ENCODE measurements around the gene CLASP1.
"Not testable (repeated sequence)": the region's sequence is repeated elsewhere in the genome, so short reads cannot be mapped to it uniquely, and the experiment has no call there.

CLASP1 gene

GRCh38 chr2:121412349-121412748, 236.9 kb downstream of the CLASP1 start:
- no peak for DNase-seq

GRCh38 chr2:121409966-121410365, 239.3 kb downstream of the CLASP1 start:
- DNase-seq = no peak

DNA sequence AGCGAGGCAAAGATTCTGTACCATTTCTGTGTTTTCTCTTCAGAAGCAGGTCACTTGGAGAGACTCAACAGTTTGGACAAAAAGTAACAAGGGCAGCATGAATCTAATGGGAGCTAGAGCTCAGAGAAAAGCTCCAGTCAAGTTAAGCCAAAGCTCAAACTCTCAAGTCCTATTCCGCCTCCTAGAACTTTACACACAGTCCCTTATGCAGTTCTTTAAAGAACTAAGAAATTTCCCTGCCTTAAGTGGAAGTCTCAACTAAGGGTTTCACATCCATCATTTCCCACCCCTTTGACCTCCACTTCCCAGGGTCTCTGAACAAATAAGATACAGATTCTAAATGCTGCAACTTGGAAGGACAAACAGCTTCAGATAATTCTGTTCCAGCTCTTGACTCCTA, 239.9 kb downstream of the CLASP1 start:
- DNase-seq = no peak

GRCh38 chr2:121408641-121409040, 240.6 kb downstream of the CLASP1 start:
- DNase-seq = no peak

GRCh38 chr2:121405233-121405632, 244.0 kb downstream of the CLASP1 start:
- DNase-seq = no peak

DNA sequence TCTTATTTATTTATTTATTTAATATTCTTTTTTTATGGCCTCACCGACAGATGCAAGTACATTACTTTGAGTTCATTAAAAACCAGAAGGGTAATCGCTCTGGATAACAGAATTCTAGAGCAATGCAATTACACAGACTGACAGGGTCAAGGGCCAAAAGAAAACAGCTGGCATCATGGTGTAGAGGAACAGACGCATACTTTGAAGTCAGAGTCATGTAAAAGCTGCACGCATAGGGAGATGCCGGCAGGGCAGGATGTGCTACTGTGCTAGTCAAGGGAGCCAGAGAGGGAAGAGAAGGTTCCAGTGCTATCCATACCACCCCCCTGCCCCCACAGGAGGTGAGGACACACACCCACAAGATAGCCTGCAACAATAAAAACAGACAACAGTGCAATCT, 249.1 kb downstream of the CLASP1 start:
- no peak for DNase-seq

- DNase-seq = peak; percentile 30 to 44 (median 35)
Observed at GRCh38 chr2:121398853-121399252, 250.4 kb downstream of the CLASP1 start.

DNA sequence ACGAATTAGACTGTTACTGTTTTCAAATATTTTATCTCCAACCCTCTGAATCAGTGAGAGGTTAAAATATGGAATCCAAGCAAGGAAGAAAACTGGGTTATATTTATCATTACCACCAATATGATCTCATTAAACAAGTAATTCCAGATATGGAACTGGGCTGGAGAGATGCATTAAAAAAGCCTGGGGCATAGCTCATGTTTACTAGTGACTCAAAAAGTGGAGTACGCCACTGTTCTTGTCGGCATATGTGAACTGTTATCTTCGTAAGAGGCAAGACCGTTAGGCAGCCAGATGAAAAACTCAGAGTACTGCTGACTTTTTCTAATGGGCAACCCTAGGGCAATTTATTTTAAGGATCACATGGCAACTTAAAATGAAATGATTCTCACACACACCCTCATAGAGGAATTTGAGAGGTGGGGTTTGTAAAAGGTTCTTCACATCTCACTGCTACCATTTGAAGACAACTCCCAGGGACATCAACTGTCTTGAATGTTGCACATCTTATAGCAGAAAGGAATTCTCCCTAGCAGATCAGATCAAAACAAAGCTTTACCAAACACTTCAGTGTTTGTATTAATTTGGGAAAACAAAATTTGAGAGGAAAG, 259.1 kb downstream of the CLASP1 start:
- DNase-seq = no peak

DNA sequence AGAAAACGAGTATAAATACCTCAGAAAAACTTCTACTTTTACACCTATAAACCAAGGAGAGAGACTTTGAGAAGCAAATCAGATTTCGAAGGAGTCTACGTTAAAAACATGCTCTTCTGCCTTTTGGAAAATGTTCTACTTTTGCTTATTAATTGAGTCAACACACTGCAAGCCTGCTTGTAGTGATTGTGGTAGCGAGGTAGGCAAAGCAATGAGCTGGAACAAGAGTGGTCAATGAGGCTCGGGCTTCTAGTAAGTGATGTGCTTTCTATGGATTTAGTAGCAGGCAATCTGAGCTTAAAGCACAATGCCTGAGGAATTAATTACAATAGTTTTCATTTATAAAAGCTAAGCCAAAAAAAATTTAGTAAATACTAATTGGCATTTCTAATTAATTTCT, 260.9 kb downstream of the CLASP1 start:
- no peak for DNase-seq

- DNase-seq = no peak
Observed at GRCh38 chr2:121387591-121388325, 261.5 kb downstream of the CLASP1 start.

- no peak for DNase-seq
Observed at GRCh38 chr2:121386707-121387106, 262.6 kb downstream of the CLASP1 start.

GRCh38 chr2:121386102-121386501, 263.2 kb downstream of the CLASP1 start:
- DNase-seq = no peak

- no peak for DNase-seq
Observed at GRCh38 chr2:121382744-121383143, 266.5 kb downstream of the CLASP1 start.

DNA sequence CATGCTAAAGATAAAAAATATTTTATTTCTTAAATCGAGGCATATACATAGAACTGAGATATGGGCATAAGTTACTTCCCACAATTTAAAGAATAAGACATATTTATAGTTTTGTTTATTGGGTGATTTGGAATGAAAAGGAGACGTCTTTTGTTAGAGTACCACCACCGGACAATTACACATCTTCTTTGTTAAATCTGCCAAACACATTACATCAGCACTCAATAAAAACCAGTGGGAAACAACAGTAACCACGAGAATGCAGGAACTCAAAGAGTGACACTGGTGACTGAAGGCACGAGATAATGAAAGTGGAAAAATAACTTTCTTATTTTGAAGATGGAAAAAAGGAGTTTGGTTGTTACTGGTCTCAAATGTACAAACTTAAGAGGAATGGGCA, 271.6 kb downstream of the CLASP1 start:
- DNase-seq = no peak

DNA sequence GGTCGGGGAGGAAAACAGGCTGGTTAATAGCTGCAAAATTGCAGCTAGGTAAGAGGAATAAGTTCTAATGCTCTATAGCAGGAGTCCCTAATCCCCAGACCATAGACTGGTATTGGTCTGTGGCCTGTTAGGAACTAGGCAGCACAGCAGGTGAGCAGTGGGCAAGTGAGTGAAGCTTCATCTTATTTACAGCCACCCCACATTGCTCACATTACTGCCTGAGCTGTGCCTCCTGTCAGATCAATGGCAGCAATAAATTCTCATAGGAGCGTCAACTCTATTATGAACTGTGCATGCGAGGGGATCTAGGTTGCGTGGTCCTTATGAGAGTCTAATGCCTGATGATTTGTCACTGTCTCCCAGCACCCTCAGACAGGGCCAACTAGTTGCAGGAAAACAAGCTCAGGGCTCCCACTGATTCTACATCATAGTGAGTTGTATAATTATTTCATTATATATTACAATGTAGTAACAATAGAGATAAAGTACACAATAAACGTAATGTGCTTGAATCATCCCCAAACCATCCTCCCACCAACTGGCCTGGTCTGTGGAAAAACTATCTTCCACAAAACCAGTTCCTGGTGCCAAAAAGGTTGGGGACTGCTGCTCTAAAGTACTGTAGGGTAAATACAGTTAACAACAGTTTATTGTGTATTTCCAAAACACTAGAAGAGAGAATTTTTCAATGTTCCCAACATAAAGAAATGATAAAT, 272.6 kb downstream of the CLASP1 start:
- no peak for DNase-seq

- no peak for DNase-seq
Observed at GRCh38 chr2:121375621-121376159, 273.6 kb downstream of the CLASP1 start.

- not testable (repeated sequence) for DNase-seq
Observed at GRCh38 chr2:121374412-121375075, 274.7 kb downstream of the CLASP1 start.

- DNase-seq = peak; percentile 79 to 89 (median 80)
Observed at GRCh38 chr2:121372721-121373353, 276.4 kb downstream of the CLASP1 start.

DNA sequence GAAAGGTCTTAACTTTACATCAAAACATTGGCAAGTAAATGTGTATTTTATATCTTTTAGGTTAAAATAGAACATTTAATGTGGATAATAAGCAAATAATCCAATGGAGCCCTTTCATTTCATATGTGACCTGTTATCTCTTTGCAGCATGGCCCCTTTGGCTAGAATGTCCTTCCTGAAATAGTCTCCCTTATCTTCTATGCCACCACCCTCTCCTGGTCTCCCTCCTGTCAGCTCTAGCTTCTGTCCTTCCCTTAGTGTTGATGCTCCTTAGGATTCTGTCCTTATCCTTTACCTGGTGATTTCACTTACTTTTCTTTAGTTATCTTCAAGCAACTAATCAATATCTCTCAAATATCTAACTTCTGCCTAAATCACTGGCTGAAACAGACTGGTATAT, 277.2 kb downstream of the CLASP1 start:
- DNase-seq = no peak

DNA sequence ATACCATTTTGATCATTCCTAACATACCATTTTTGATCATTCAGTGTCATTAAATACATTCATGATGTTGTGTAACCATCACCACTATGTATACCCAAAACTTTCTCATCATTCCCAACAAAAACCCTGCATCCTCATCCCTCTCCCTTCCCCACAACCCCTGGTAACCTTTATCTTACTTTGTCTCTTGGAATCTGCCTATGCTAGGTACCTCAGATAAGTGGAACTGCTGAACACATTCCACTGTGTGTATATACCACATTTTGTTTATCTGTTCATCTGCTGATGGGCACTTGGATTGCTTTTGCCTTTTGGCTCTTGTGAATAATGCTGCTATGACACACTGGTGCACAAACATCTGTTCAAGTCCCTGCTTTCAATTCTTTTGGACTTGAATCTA, 280.4 kb downstream of the CLASP1 start:
- no peak for DNase-seq

DNA sequence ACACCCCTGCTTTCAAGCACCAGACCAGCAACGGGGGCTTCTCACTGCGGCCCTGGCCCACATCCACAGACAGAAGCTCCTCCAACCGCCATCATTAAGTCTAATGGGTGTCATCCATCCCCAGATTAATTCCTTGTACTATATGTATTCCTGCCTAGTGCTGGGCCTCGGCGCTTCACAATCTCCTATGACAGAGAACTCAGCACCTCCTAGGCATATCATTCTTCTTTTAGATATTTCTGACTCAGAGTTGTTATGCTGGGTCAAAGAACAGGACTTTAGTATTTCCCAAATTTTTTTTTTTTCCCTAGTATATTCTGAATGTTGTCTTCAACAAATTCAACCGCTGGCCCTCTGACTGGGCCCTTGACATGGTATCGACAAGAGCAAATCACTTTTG, 281.1 kb downstream of the CLASP1 start:
- DNase-seq = no peak

DNA sequence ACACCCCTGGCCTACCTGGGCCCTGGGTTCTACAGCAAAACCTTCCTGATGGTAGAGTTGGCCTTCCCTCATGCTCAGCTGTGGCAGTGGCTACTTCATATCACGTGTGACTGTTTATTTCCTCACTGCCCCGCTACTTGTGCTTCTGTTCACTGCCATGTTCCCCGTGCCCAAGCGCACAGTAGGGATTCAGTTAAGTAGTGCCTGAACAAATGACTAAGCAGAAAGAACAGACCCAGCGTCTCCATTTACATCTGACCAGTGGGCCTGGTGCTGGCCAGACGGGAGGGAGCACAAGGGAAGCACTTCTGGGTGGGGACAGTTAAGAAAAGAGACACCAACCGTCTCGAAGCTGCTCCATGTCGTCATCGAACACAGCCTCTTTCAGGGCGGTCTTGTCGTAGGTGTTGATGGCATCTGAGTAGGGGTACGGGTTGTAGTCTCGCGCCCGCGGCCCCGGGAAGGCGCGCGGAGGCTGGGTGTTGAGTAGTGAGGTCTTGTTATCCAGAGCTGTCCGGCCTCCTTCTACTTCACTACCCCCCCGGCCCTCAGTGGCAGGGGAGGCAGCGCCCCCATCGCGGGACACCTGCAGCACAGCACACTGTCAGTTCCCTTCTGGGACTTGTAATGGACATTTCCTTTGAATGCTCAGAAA, 281.9 kb downstream of the CLASP1 start:
- DNase-seq = no peak
